Gastrocnemius medialis (tissue), 4 donors: ENCODE results near the gene AKAP7.

Experiments
- CTCF ChIP-seq, 5 experiments: fragments of 450-650 bp in 3 of 5; fragments of 200-600 bp in 2 of 5; sonication (generic) in 2 of 5; IDR thresholded peaks in 4 of 5; conservative IDR thresholded peaks in 1 of 5; 1 replicate in 4 of 5; 2 replicates in 1 of 5; pipeline ENCODE4 v1.5.1; 2016 to 2019; ENCODE audit warnings: antibody characterized with exemption in 5 of 5, mild to moderate bottlenecking in 3 of 5, moderate library complexity in 3 of 5
- POLR2A ChIP-seq, 2 donors: fragments of 450-650 bp; IDR thresholded peaks; one replicate each; pipeline ENCODE4 v1.6.1; 2017; ENCODE audit warnings: antibody characterized with exemption in 2 of 2, mild to moderate bottlenecking in 2 of 2, moderate library complexity in 2 of 2

GRCh38 chr6:131303338-131303930, 168.2 kb downstream of the AKAP7 start:
- no peak for TF ChIP-seq CTCF (IDR thresholded peaks at IDR 0.05 in 4 of 5, conservative IDR thresholded peaks at IDR 0.05 in 1 of 5)
- no peak for TF ChIP-seq POLR2A (IDR thresholded peaks at IDR 0.05)
